CD8-positive, alpha-beta memory T cell (primary cell): ENCODE data around the gene TMEM120B. TPM values are rescaled to one million over a fixed set of nuclear protein-coding genes. Genes with fewer than 3 reads are reported as not detected.

Experiments used
- CTCF ChIA-PET: fragments of 350-600 bp; sonication (Branson Sonifier 250); formaldehyde crosslinking; loops from one replicate; lab custom pipeline; 2021; ENCODE audit warnings: antibody characterized with exemption; lab: Charles Lee
- POLR2A ChIA-PET: fragments of 350-600 bp; sonication (Branson Sonifier 250); formaldehyde crosslinking; loops from one replicate; lab custom pipeline; 2021; ENCODE audit warnings: antibody characterized with exemption; lab: Charles Lee
- DNase-seq, 5 donors: peaks; one replicate each; pipeline versions ENCODE4 v3.0.0 to v3.0.0-alpha.2; 2020 to 2022; ENCODE audit warnings: mixed read lengths in 1 of 5
- H3K27ac ChIP-seq: one replicate; pipeline ENCODE4 v1.7.0; 2013; ENCODE audit warnings: low read depth, mild to moderate bottlenecking, low read length, moderate library complexity
- H3K27me3 ChIP-seq: 2 replicates; pipeline ENCODE4 v1.7.0; 2013; ENCODE audit warnings: low read length, mild to moderate bottlenecking; ENCODE audit not compliant: insufficient read depth, poor library complexity, severe bottlenecking
- H3K36me3 ChIP-seq: 2 replicates; pipeline ENCODE4 v1.7.0; 2013; ENCODE audit warnings: mild to moderate bottlenecking, low read length, moderate library complexity; ENCODE audit not compliant: insufficient read depth
- H3K4me1 ChIP-seq: 2 replicates; pipeline ENCODE4 v1.7.0; 2013; ENCODE audit warnings: mild to moderate bottlenecking, low read length, moderate library complexity; ENCODE audit not compliant: insufficient read depth
- H3K4me3 ChIP-seq: 2 replicates; pipeline ENCODE4 v1.7.0; 2013; ENCODE audit warnings: mild to moderate bottlenecking, low read length
- H3K9me3 ChIP-seq: 2 replicates; pipeline ENCODE4 v1.7.0; 2013; ENCODE audit warnings: mild to moderate bottlenecking, low read length
- H3K27ac Mint-ChIP-seq, 8 donors: one replicate each; pipeline ENCODE4 v1.8.0; 2020 to 2021; ENCODE audit warnings: mixed read lengths in 8 of 8, mild to moderate bottlenecking in 6 of 8, inconsistent platforms in 3 of 8, moderate library complexity in 3 of 8
- H3K27me3 Mint-ChIP-seq, 2 donors: one replicate each; pipeline ENCODE4 v1.8.0; 2020 to 2021; ENCODE audit warnings: mixed read lengths in 2 of 2, mild to moderate bottlenecking in 1 of 2, moderate library complexity in 1 of 2
- H3K36me3 Mint-ChIP-seq, 3 donors: one replicate each; pipeline ENCODE4 v1.8.0; 2020 to 2021; ENCODE audit warnings: mixed read lengths in 3 of 3, inconsistent platforms in 1 of 3, mild to moderate bottlenecking in 1 of 3
- H3K4me1 Mint-ChIP-seq, 3 donors: one replicate each; pipeline ENCODE4 v1.8.0; 2020 to 2021; ENCODE audit warnings: mixed read lengths in 3 of 3, inconsistent platforms in 1 of 3, mild to moderate bottlenecking in 1 of 3
- H3K4me3 Mint-ChIP-seq, 7 donors: one replicate each; pipeline ENCODE4 v1.8.0; 2020 to 2021; ENCODE audit warnings: mixed read lengths in 7 of 7, mild to moderate bottlenecking in 6 of 7, moderate library complexity in 4 of 7, inconsistent platforms in 2 of 7
- H3K9me3 Mint-ChIP-seq, 5 donors: one replicate each; pipeline ENCODE4 v1.8.0; 2020 to 2022; ENCODE audit warnings: mixed read lengths in 5 of 5, mild to moderate bottlenecking in 3 of 5, moderate library complexity in 2 of 5, inconsistent platforms in 1 of 5
- polyA plus RNA-seq: library from polyadenylated mRNA; unstranded; fragments of 300-500 nt; fragmentation: Illumina TruSeq; gene quantifications from one replicate; pipeline ENCODE4 v1.2.3, GENCODE V29; 2021
- total RNA-seq, 2 experiments: library from RNA; stranded (reverse); gene quantifications; one replicate each; pipeline ENCODE4 v1.2.3, GENCODE V29; 2021

Gene TMEM120B
- total and polyA plus RNA-seq, 3 experiments from 2014 or later, result 3.9 to 15.2 (median 12.5) TPM

DNA sequence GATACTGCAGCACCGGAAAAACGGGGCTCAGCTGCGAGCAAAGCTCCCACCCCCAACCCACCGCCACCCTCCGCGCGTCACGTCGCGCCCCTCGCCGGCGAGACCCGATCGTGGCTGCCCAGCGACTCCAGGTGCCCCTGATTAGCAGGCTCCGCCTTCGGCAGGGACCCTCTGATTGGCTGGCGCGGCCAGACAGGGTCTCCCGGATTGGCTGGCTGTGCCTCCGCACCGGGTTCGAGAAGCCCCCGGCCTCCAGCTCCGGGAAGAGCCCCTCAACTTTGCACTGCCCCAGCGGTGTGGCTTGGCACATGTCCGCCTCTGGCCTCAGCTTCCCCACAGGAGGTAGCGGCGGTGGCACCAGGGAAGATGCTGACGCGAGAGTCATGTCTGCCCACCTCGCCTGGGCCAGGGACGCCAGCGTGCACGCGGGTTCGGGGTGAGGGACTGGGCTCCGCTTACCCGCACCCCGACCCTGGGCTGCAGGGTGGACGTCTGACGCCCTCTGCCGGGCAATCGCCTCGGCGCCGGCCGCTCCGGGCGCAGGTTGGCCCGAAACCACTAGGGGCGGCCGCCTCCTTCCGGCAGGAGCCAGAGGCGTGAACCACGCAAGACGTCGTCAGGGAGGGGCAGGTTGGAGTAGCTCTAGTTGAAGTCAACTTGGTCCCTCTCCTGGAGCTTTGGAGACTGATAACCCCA lies 81.4 kb downstream of the TMEM120B start:
- Mint-ChIP-seq H3K9me3 (no peaks in the 10 kb centered on the region), H3K27me3 (peaks cover 0 to 2% of the 10 kb centered on the region in 2 donors), H3K36me3 (peaks cover 0 to 55% (median 10%) of the 10 kb centered on the region in 3 donors), H3K4me3 (peak overlapping the region; percentile 76 to 93 (median 89)), H3K4me1 (peaks cover 54 to 74% (median 58%) of the 10 kb centered on the region in 3 donors), H3K27ac (peak overlapping the region; percentile 84 to 99 (median 98))
- ChIA-PET POLR2A (interaction anchor here (0.6 to 12.2 kb wide), 15 partner anchors 10 to 1502 kb away, joined by 3 to 277 read pairs (median 7); partner anchors contain the start of genes PSMD9, RNU4-2, SETD1B and TMEM120B), CTCF (interaction anchor here (0.5 to 44.0 kb wide), 52 partner anchors 6 to 576 kb away, joined by 3 to 1908 read pairs (median 4); partner anchors contain the start of genes CFAP251, PSMD9, RHOF and SETD1B)
- Histone ChIP-seq H3K27ac (peak overlapping the region; percentile 79), H3K4me3 (peak overlapping the region; percentile 99), H3K27me3 (no peaks in the 10 kb centered on the region), H3K36me3 (peaks cover 22% of the 10 kb centered on the region), H3K4me1 (peaks cover 64% of the 10 kb centered on the region), H3K9me3 (no peaks in the 10 kb centered on the region)
- peak; percentile 91 to 97 (median 95) for DNase-seq

DNA sequence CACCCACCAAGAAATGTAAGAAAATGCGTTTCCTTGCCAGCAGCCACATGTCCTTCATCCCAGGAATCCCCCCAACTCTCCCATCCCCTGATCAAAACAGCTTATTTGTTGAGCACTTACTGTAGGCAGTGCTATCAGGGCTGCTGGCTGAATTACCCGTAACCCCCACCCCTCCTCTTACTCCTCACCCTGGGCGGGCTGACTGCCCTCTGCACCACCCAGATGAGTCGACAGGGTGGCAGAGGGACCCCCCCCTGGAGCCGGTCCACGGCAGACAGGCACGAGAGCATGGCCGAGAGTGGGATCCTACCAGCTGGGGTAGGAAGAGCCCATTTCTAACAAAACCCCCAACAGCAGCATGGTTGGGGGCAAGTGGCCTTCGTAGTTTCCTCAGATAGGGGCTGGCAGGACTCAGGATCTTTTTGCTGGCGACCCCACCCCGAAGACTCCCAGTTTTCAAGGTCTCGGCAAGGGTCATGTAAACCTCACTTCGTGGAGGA lies 82.0 kb downstream of the TMEM120B start:
- DNase-seq, result peak in 3 of 5 donors; percentile 50 to 80 (median 59)
- no peaks in the 10 kb centered on the region for H3K27me3 ChIP-seq
- Mint-ChIP-seq H3K4me3 (peak overlapping the region; percentile 76 to 93 (median 89)), H3K4me1 (peaks cover 53 to 73% (median 55%) of the 10 kb centered on the region in 3 donors), H3K36me3 (peaks cover 0 to 60% (median 10%) of the 10 kb centered on the region in 3 donors), H3K9me3 (no peaks in the 10 kb centered on the region), H3K27me3 (peaks cover 0 to 2% of the 10 kb centered on the region in 2 donors), H3K27ac (peak overlapping the region; percentile 84 to 99 (median 98))
- H3K4me1 ChIP-seq, result peaks cover 64% of the 10 kb centered on the region
- no peaks in the 10 kb centered on the region for H3K9me3 ChIP-seq
- H3K27ac ChIP-seq, result peak overlapping the region; percentile 78
- peak overlapping the region; percentile 54 for H3K4me3 ChIP-seq
- POLR2A ChIA-PET, result interaction anchor here (0.6 to 12.2 kb wide), 14 partner anchors 10 to 258 kb away, joined by 3 to 277 read pairs (median 7); partner anchors contain the start of genes PSMD9, SETD1B and TMEM120B
- CTCF ChIA-PET, result interaction anchor here (0.5 to 44.0 kb wide), 50 partner anchors 6 to 577 kb away, joined by 3 to 1908 read pairs (median 4); partner anchors contain the start of genes CFAP251, PSMD9, RHOF and SETD1B
- H3K36me3 ChIP-seq, result peaks cover 24% of the 10 kb centered on the region

DNA sequence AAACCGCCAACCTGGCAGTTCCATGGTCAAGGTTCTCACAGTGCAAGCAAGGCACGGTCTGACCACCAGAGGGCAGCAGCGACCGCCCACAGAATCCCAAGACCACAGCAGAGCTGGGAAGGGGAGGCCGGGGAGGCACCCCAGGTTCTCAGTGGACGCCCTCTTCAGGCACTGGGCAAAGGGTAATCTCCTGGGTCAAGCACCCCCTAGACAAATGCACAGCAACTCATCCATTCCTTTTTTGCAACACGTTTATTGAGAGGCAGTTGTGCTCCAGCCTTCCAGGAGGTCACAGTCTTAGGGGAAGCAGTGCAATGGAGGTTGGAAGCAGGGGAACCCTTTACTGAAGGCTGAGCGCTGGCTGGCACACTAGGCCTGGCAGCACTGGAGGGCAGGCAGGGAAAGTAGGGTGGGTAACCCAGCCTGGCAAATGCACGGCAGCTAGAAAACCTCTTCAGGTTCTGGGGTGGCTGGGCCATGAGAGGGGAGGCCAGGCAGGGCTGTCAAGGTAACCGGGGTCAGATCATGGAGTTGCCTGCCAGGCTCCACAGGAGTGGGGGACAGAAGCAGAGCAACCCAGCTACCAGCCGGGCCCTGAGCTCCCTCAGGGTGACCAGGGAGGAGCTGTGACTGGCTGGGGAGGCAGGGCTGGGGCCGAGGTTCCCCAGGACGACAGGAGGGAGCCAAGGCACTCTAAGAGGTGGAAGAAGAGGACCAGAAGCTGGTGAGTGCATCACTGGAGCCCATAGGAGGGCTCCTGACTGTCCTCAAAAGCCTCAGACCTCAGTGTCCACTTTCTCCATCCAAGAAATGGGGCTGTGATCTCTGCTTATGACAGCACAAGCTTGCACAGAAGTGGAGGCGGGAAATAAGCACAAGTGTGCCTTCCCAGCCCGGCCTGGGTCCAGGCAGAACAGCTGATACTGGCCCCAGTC lies 82.7 kb downstream of the TMEM120B start:
- H3K4me3 ChIP-seq, result peak overlapping the region; percentile 54

DNA sequence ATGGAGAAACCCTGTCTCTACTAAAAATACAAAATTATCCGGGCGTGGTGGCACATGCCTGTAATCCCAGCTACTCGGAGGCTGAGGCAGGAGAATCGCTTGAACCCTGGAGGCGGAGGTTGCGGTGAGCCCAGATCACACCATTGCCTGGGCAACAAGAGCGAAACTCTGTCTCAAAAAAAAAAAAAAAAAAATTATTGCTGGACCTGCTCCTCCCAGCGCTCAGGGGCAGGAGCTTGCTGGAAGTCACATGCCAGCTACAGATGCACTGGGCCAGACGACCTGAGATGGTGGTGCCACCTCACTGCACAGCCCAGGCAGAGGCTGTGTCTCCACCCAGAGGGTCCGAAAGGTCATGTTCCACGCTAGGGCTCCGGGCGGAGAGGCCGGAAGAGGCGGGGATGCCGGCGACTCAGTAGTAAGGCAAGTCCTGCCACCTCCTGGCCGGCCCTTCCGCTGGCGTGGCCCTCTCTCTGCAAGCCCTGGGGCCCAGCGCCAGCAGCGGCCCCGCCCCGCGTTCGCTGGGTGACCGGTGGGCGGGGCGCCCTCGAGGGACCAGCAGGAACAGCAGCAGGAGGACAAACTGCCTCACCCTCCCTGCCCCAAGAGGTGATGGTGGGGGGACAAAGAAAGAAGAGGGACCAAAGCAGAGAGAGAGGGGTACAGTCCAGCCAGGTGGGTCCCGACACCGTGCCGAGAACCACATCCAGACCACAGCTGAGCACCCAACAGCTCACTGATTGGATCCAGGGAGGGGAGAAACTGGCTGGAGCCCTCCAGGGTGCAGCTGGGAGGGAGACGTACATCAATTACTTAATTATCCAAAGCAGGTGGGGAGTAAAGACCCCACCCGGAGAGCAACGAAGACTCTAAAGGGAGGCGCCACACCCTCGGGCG lies 84.6 kb downstream of the TMEM120B start:
- peak overlapping the region; percentile 56 for H3K4me3 ChIP-seq
- Mint-ChIP-seq H3K4me1 (peaks cover 32 to 50% (median 32%) of the 10 kb centered on the region in 3 donors), H3K4me3 (peak overlapping the region in 6 of 7 donors; percentile 41 to 54 (median 49)), H3K27me3 (no peaks in the 10 kb centered on the region), H3K36me3 (peaks cover 0 to 66% (median 8%) of the 10 kb centered on the region in 3 donors), H3K27ac (peak overlapping the region in 7 of 8 donors; percentile 60 to 99 (median 74)), H3K9me3 (no peaks in the 10 kb centered on the region)
- peaks cover 41% of the 10 kb centered on the region for H3K4me1 ChIP-seq
- peak overlapping the region; percentile 61 for H3K27ac ChIP-seq
- H3K27me3 ChIP-seq, result no peaks in the 10 kb centered on the region
- peaks cover 16% of the 10 kb centered on the region for H3K36me3 ChIP-seq
- no peaks in the 10 kb centered on the region for H3K9me3 ChIP-seq
- ChIA-PET CTCF (interaction anchor here (4.1 to 44.0 kb wide), 5 partner anchors 3 to 100 kb away, joined by 45 to 1908 read pairs (median 104); partner anchors contain the start of genes PSMD9, RHOF and SETD1B), POLR2A (interaction anchor here (0.5 to 12.2 kb wide), 8 partner anchors 7 to 371 kb away, joined by 3 to 277 read pairs (median 9); partner anchors contain the start of gene SETD1B)
- DNase-seq, result no peak

More for the DNA sequence above, 82.7 kb downstream of the TMEM120B start:
- Histone ChIP-seq H3K27ac (peak overlapping the region; percentile 78), H3K9me3 (no peaks in the 10 kb centered on the region), H3K36me3 (peaks cover 24% of the 10 kb centered on the region), H3K27me3 (no peaks in the 10 kb centered on the region), H3K4me1 (peaks cover 59% of the 10 kb centered on the region)
- peaks cover 0 to under 1% of the 10 kb centered on the region in 2 donors for H3K27me3 Mint-ChIP-seq
- peak overlapping the region; percentile 76 to 93 (median 89) for H3K4me3 Mint-ChIP-seq
- peaks cover 46 to 66% (median 48%) of the 10 kb centered on the region in 3 donors for H3K4me1 Mint-ChIP-seq
- peak; percentile 74 to 87 (median 82) for DNase-seq
- CTCF ChIA-PET, result interaction anchor here (0.8 to 44.0 kb wide), 32 partner anchors 5 to 340 kb away, joined by 3 to 1908 read pairs (median 6); partner anchors contain the start of genes CFAP251, PSMD9, RHOF and SETD1B
- no peaks in the 10 kb centered on the region for H3K9me3 Mint-ChIP-seq
- H3K27ac Mint-ChIP-seq, result peak overlapping the region; percentile 84 to 99 (median 98)
- peaks cover 0 to 59% (median 9%) of the 10 kb centered on the region in 3 donors for H3K36me3 Mint-ChIP-seq
- POLR2A ChIA-PET, result interaction anchor here (1.1 to 12.2 kb wide), 7 partner anchors 9 to 157 kb away, joined by 3 to 277 read pairs (median 45); partner anchors contain the start of genes SETD1B and TMEM120B

DNA sequence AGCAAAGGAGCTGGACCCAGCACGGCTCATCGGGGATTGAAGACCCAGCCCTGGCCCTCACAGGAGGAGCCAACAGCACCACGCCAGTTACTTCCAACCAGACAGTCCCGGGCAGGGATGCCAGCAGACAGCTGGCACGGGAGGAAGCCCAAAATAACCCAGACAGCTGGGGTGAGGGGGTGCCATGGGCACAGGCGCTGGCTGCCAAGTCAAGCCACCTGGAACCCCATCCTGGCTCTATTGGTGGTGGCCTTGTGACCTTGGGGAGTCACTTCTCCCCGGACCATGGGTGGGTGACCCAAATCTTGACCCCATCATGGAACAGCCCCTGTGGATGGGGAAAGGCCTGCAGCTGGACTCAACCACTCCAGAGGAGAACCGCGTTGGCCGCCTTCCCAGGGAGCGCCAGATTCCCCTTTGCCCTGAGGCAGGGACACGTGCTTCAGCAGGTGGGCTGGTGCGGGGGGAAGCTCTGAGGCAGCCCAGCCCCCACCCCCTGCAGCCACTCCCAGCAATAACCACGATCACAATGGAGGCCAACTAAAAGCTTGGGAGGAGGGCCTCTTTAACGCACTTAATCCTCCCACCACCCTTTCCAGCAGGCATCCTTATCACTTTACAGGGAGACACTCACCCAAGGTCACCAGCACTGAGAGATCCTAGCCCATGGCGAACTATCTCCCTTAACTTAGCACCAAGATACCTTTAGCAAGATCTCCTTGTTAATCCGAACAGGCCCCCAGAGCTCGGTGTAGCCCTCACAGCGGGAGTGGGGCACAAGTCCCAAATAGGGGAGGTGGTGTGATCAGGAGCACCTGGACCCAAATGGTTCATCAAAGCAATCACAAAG lies 85.6 kb downstream of the TMEM120B start:
- Mint-ChIP-seq H3K9me3 (no peaks in the 10 kb centered on the region), H3K27me3 (no peaks in the 10 kb centered on the region), H3K36me3 (peaks cover 0 to 68% (median 8%) of the 10 kb centered on the region in 3 donors), H3K27ac (peak overlapping the region in 7 of 8 donors; percentile 72 to 99 (median 93)), H3K4me3 (peak overlapping the region; percentile 84 to 90 (median 87)), H3K4me1 (peaks cover 33 to 45% (median 39%) of the 10 kb centered on the region in 3 donors)
- CTCF ChIA-PET, result interaction anchor here (5.9 to 44.0 kb wide), 3 partner anchors 2 to 101 kb away, joined by 104 to 1908 read pairs (median 1908); partner anchors contain the start of genes RHOF and SETD1B
- DNase-seq, result no peak
- POLR2A ChIA-PET, result interaction anchor here (0.6 to 12.2 kb wide), 8 partner anchors 9 to 719 kb away, joined by 3 to 277 read pairs (median 4); partner anchors contain the start of gene PSMD9
- Histone ChIP-seq H3K36me3 (peaks cover 15% of the 10 kb centered on the region), H3K27me3 (no peaks in the 10 kb centered on the region), H3K4me1 (peaks cover 40% of the 10 kb centered on the region), H3K4me3 (peak overlapping the region; percentile 56), H3K27ac (peak overlapping the region; percentile 68), H3K9me3 (no peaks in the 10 kb centered on the region)

DNA sequence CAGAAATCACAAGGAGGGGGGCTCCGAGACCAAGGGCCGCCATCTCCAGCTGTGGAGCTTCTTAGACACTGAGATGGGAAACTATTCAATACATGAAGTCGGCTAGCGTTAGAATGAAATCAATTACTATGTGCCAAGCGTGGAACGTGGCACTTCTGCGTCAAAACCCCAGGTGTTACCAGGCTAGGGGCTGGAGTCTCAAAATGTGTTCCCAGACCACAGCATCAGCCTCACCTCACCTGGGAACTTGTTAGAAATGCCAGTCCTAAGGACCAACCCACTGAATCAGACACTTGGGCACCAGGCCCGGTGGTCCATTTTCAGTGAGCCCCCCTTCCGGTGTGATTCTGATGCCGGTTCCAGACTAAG lies 86.2 kb downstream of the TMEM120B start:
- peak overlapping the region; percentile 68 for H3K27ac ChIP-seq
- CTCF ChIA-PET, result interaction anchor here (38.2 to 44.0 kb wide), 2 partner anchors 2 to 16 kb away, joined by 1908 read pairs; partner anchors contain the start of genes RHOF and SETD1B
- H3K4me3 ChIP-seq, result peak overlapping the region; percentile 56
- H3K27me3 ChIP-seq, result no peaks in the 10 kb centered on the region
- POLR2A ChIA-PET, result interaction anchor here (0.6 to 12.2 kb wide), 7 partner anchors 8 to 719 kb away, joined by 3 to 277 read pairs (median 5); partner anchors contain the start of gene PSMD9
- H3K4me1 ChIP-seq, result peaks cover 40% of the 10 kb centered on the region
- no peaks in the 10 kb centered on the region for H3K9me3 Mint-ChIP-seq
- H3K9me3 ChIP-seq, result no peaks in the 10 kb centered on the region
- peaks cover 33 to 45% (median 40%) of the 10 kb centered on the region in 3 donors for H3K4me1 Mint-ChIP-seq
- no peaks in the 10 kb centered on the region for H3K27me3 Mint-ChIP-seq
- H3K27ac Mint-ChIP-seq, result peak overlapping the region; percentile 72 to 99 (median 94)
- peaks cover 15% of the 10 kb centered on the region for H3K36me3 ChIP-seq
- peaks cover 0 to 69% (median 8%) of the 10 kb centered on the region in 3 donors for H3K36me3 Mint-ChIP-seq
- peak in 1 of 5 donors; percentile 34 for DNase-seq
- H3K4me3 Mint-ChIP-seq, result peak overlapping the region; percentile 84 to 94 (median 87)
